Measurements from ENCODE around the gene ACIN1.

GRCh38 chr14:23142826-23143225 lies 47.9 kb upstream of the ACIN1 start:
- TF ChIP-seq POLR2A (IDR thresholded peaks at IDR 0.05; ENCODE audit: low read depth, low read length) (no peak), TAF1 (IDR thresholded peaks at IDR 0.05; ENCODE audit: borderline replicate concordance, low read depth, low read length) (no peak), POLR2AphosphoS5 (IDR thresholded peaks at IDR 0.05; ENCODE audit: low read depth, low read length) (no peak)

Data from GM12892 (cell line).